CD4-positive, alpha-beta memory T cell (primary cell): ENCODE results near the gene G3BP2. TPM values are rescaled to one million over a fixed set of nuclear protein-coding genes. Genes with fewer than 3 reads are reported as not detected.
"Not testable (repeated sequence)": the region's sequence is repeated elsewhere in the genome, so short reads cannot be mapped to it uniquely, and the experiment has no call there.

Source experiments
- CTCF ChIA-PET: fragments of 350-600 bp; sonication (Branson Sonifier 250); formaldehyde crosslinking; loops from one replicate; lab custom pipeline; 2021; ENCODE audit warnings: inconsistent platforms; ENCODE audit not compliant: partially characterized antibody; lab: Charles Lee
- POLR2A ChIA-PET: fragments of 350-600 bp; sonication (Branson Sonifier 250); formaldehyde crosslinking; loops from one replicate; lab custom pipeline; 2021; ENCODE audit not compliant: partially characterized antibody; lab: Charles Lee
- DNase-seq, 5 donors: peaks; one replicate each; pipeline versions ENCODE4 v3.0.0 to v3.0.0-alpha.2; 2020 to 2022; ENCODE audit warnings: mixed read lengths in 1 of 5
- H3K27ac ChIP-seq: one replicate; pipeline ENCODE4 v1.7.0; 2013; ENCODE audit warnings: low read depth, low read length
- H3K27me3 ChIP-seq: 2 replicates; pipeline ENCODE4 v1.7.0; 2013; ENCODE audit warnings: mild to moderate bottlenecking, low read length, moderate library complexity; ENCODE audit not compliant: insufficient read depth
- H3K36me3 ChIP-seq: 2 replicates; pipeline ENCODE4 v1.7.0; 2013; ENCODE audit warnings: mild to moderate bottlenecking, low read length, moderate library complexity; ENCODE audit not compliant: insufficient read depth
- H3K4me1 ChIP-seq: 2 replicates; pipeline ENCODE4 v1.7.0; 2013; ENCODE audit warnings: mild to moderate bottlenecking, low read length, moderate library complexity; ENCODE audit not compliant: insufficient read depth
- H3K4me3 ChIP-seq, 2 donors: one replicate each; pipeline ENCODE4 v1.7.0; 2013; ENCODE audit warnings: low read length in 2 of 2, mild to moderate bottlenecking in 1 of 2
- H3K9me3 ChIP-seq, 2 donors: one replicate each; pipeline ENCODE4 v1.7.0; 2013; ENCODE audit warnings: low read length in 2 of 2, control low read depth in 1 of 2; ENCODE audit not compliant: control insufficient read depth in 1 of 2
- H3K27ac Mint-ChIP-seq, 7 donors: one replicate each; pipeline ENCODE4 v1.8.0; 2020 to 2021; ENCODE audit warnings: mixed read lengths in 7 of 7, mild to moderate bottlenecking in 6 of 7, inconsistent platforms in 3 of 7, moderate library complexity in 3 of 7
- H3K27me3 Mint-ChIP-seq, 2 donors: one replicate each; pipeline ENCODE4 v1.8.0; 2020 to 2021; ENCODE audit warnings: mixed read lengths in 2 of 2
- H3K36me3 Mint-ChIP-seq, 2 donors: one replicate each; pipeline ENCODE4 v1.8.0; 2020 to 2021; ENCODE audit warnings: mixed read lengths in 2 of 2, inconsistent platforms in 1 of 2, mild to moderate bottlenecking in 1 of 2
- H3K4me1 Mint-ChIP-seq, 4 donors: one replicate each; pipeline ENCODE4 v1.8.0; 2020 to 2021; ENCODE audit warnings: mixed read lengths in 4 of 4, mild to moderate bottlenecking in 1 of 4
- H3K4me3 Mint-ChIP-seq, 8 donors: one replicate each; pipeline ENCODE4 v1.8.0; 2020 to 2021; ENCODE audit warnings: mixed read lengths in 8 of 8, mild to moderate bottlenecking in 7 of 8, moderate library complexity in 6 of 8, inconsistent platforms in 3 of 8
- H3K9me3 Mint-ChIP-seq, 8 donors: one replicate each; pipeline ENCODE4 v1.8.0; 2020 to 2021; ENCODE audit warnings: mixed read lengths in 8 of 8, mild to moderate bottlenecking in 5 of 8, inconsistent platforms in 3 of 8, moderate library complexity in 1 of 8
- intact Hi-C: fragments of 100-400 bp; cut with micrococcal nuclease; formaldehyde crosslinking; loops from one replicate; pipeline ENCODE4 v1.15.1; 2023
- polyA plus RNA-seq, 2 donors: library from polyadenylated mRNA; unstranded; fragments of 300-500 nt; fragmentation: Illumina TruSeq; gene quantifications; one replicate each; pipeline ENCODE4 v1.2.3, GENCODE V29; 2021
- total RNA-seq, 2 experiments: library from RNA; stranded (reverse); gene quantifications; one replicate each; pipeline ENCODE4 v1.2.3, GENCODE V29; 2021

The G3BP2 gene
- total and polyA plus RNA-seq, 4 experiments from 2014 or later = 118 to 165 (median 138) TPM

GRCh38 chr4:75666299-75666698 is 6.9 kb downstream of the G3BP2 start:
- ChIA-PET CTCF (interaction anchor here (3.3 kb wide), 1 partner anchor 12 kb away, joined by 7 read pairs; no protein-coding TSS in a partner anchor), POLR2A (interaction anchor here (0.6 kb wide), 1 partner anchor 42 kb away, joined by 3 read pairs; no protein-coding TSS in a partner anchor)
- peaks cover 52 to 84% (median 68%) of the 10 kb centered on the region in 4 donors for H3K4me1 Mint-ChIP-seq

DNA sequence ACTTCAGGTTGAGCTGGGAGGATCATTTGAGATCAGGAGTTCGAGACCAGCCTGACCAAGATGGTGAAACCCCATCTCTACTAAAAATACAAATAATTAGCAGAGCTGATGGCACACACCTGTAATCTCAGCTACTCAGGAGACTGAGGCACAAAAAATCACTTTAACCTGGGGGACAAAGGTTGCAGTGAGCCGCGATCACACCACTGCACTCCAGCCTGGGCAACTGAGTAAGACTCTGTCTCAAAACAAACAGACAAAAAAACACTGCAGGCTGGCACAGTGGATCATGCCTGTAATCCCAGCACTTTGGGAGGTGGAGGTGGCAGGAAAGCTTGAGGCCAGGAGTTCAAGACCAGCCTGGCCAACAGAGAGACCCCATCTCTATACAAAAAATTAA is 8.6 kb downstream of the G3BP2 start:
- intact Hi-C loops, H3K4me3 ChIP-seq, H3K9me3 ChIP-seq, H3K9me3 Mint-ChIP-seq, H3K27me3 Mint-ChIP-seq, DNase-seq, H3K27me3 ChIP-seq, H3K36me3 ChIP-seq, H3K27ac ChIP-seq, H3K4me3 Mint-ChIP-seq: not testable (repeated sequence)
- Mint-ChIP-seq H3K4me1 (peaks cover 53 to 78% (median 66%) of the 10 kb centered on the region in 4 donors), H3K36me3 (peaks cover 12 to 43% of the 10 kb centered on the region in 2 donors), H3K27ac (peak overlapping the region in 5 of 7 donors; percentile 1 to 57 (median 23))
- POLR2A ChIA-PET = interaction anchor here (0.7 kb wide), 1 partner anchor 59 kb away, joined by 3 read pairs; the partner anchor contains the start of gene USO1
- CTCF ChIA-PET = interaction anchor here (1.3 to 1.5 kb wide), 2 partner anchors 59 to 60 kb away, joined by 4 read pairs; partner anchors contain the start of gene USO1
- peaks cover 77% of the 10 kb centered on the region for H3K4me1 ChIP-seq

More at GRCh38 chr4:75666299-75666698, 6.9 kb downstream of the G3BP2 start:
- peak overlapping the region; percentile 42 to 79 (median 64) for H3K4me3 Mint-ChIP-seq
- peak overlapping the region in 5 of 7 donors; percentile 1 to 54 (median 37) for H3K27ac Mint-ChIP-seq
- no peaks in the 10 kb centered on the region for H3K9me3 Mint-ChIP-seq
- Histone ChIP-seq H3K4me3 (no peak overlapping the region), H3K36me3 (no peaks in the 10 kb centered on the region), H3K27me3 (no peaks in the 10 kb centered on the region), H3K9me3 (no peaks in the 10 kb centered on the region), H3K27ac (peak overlapping the region; percentile 12), H3K4me1 (peaks cover 84% of the 10 kb centered on the region)
- intact Hi-C loops = no loop called here
- H3K27me3 Mint-ChIP-seq = no peaks in the 10 kb centered on the region
- DNase-seq = no peak
- peaks cover 6 to 31% of the 10 kb centered on the region in 2 donors for H3K36me3 Mint-ChIP-seq

GRCh38 chr4:75662626-75663025 is 10.6 kb downstream of the G3BP2 start:
- Mint-ChIP-seq H3K9me3 (no peaks in the 10 kb centered on the region), H3K27me3 (no peaks in the 10 kb centered on the region), H3K4me1 (peaks cover 41 to 70% (median 54%) of the 10 kb centered on the region in 4 donors), H3K36me3 (peaks cover 24 to 60% of the 10 kb centered on the region in 2 donors), H3K4me3 (peak overlapping the region in 1 of 8 donors; percentile 5), H3K27ac (peak overlapping the region in 2 of 7 donors; percentile 16 to 29)
- H3K4me3 ChIP-seq = no peak overlapping the region
- intact Hi-C loops = no loop called here
- no peak overlapping the region for H3K27ac ChIP-seq
- ChIA-PET CTCF (no interaction called here), POLR2A (no interaction called here)
- no peaks in the 10 kb centered on the region for H3K27me3 ChIP-seq
- peaks cover 21% of the 10 kb centered on the region for H3K36me3 ChIP-seq
- no peak for DNase-seq
- no peaks in the 10 kb centered on the region for H3K9me3 ChIP-seq
- peaks cover 62% of the 10 kb centered on the region for H3K4me1 ChIP-seq

DNA sequence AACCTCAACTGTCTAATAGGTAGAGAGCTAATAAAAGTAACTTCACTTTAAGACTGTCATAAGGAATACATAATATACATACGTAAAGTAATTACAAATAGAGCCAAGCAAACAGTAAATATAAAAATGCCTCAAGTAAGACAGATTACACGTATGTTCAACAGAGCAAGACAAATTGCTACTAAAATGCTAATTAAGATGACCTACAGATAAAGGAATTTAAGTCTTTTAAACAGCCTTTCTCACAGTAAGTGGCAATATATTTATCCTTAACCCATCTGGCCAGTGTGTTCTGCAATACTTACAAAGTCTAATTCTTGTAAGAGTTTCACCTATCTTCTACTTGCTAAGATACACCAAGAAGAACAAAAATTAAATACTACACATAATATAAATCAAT is 12.7 kb downstream of the G3BP2 start:
- ChIA-PET CTCF (interaction anchor here (0.7 to 5.3 kb wide), 3 partner anchors 8 to 187 kb away, joined by 3 to 21 read pairs (median 3); partner anchors contain the start of gene USO1), POLR2A (interaction anchor here (4.2 to 5.3 kb wide), 2 partner anchors 11 to 64 kb away, joined by 19 to 38 read pairs; partner anchors contain the start of genes G3BP2 and USO1)
- H3K27ac ChIP-seq = no peak overlapping the region
- peak overlapping the region in 3 of 7 donors; percentile 8 to 73 (median 24) for H3K27ac Mint-ChIP-seq
- H3K9me3 Mint-ChIP-seq = no peaks in the 10 kb centered on the region
- H3K36me3 ChIP-seq = peaks cover 27% of the 10 kb centered on the region
- peaks cover 36 to 67% (median 53%) of the 10 kb centered on the region in 4 donors for H3K4me1 Mint-ChIP-seq
- no peaks in the 10 kb centered on the region for H3K27me3 Mint-ChIP-seq
- intact Hi-C loops = no loop called here
- no peak overlapping the region for H3K4me3 Mint-ChIP-seq
- no peaks in the 10 kb centered on the region for H3K27me3 ChIP-seq
- no peak for DNase-seq
- H3K4me1 ChIP-seq = peaks cover 62% of the 10 kb centered on the region
- peaks cover 35 to 70% of the 10 kb centered on the region in 2 donors for H3K36me3 Mint-ChIP-seq
- no peaks in the 10 kb centered on the region for H3K9me3 ChIP-seq
- no peak overlapping the region for H3K4me3 ChIP-seq

GRCh38 chr4:75659512-75660031 is 13.6 kb downstream of the G3BP2 start:
- H3K36me3 ChIP-seq = peaks cover 36% of the 10 kb centered on the region
- no peaks in the 10 kb centered on the region for H3K27me3 Mint-ChIP-seq

DNA sequence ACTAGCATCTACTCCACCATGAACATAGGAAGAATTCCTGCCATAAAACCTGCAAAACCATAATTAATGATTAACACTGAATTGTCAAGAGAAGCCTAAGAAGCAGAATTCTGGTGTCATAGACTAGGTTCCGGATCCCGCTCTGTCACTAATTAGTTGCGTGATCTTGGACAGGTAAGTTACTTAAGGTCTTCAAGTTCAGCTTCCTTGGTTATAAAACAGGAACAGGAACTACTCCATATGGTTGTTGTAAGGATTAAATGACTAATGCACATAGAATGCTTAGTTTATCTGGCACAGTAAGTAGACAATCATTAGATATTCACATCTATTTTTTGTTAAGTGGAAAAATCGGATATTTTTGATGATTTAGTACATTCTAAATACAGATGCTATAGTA is 14.3 kb downstream of the G3BP2 start:
- Histone ChIP-seq H3K4me3 (no peak overlapping the region), H3K36me3 (peaks cover 42% of the 10 kb centered on the region), H3K27ac (no peak overlapping the region), H3K4me1 (peaks cover 63% of the 10 kb centered on the region), H3K9me3 (no peaks in the 10 kb centered on the region), H3K27me3 (no peaks in the 10 kb centered on the region)
- Mint-ChIP-seq H3K27ac (peak overlapping the region in 1 of 7 donors; percentile 78), H3K27me3 (no peaks in the 10 kb centered on the region), H3K9me3 (no peaks in the 10 kb centered on the region), H3K4me1 (peaks cover 42 to 74% (median 55%) of the 10 kb centered on the region in 4 donors), H3K4me3 (no peak overlapping the region), H3K36me3 (peaks cover 47 to 78% of the 10 kb centered on the region in 2 donors)
- DNase-seq = no peak
- POLR2A ChIA-PET = interaction anchor here (4.2 to 5.3 kb wide), 2 partner anchors 13 to 65 kb away, joined by 19 to 38 read pairs; partner anchors contain the start of genes G3BP2 and USO1
- CTCF ChIA-PET = interaction anchor here (1.4 to 5.3 kb wide), 2 partner anchors 11 to 65 kb away, joined by 3 to 21 read pairs; partner anchors contain the start of gene USO1
- intact Hi-C loops = no loop called here

More at GRCh38 chr4:75659512-75660031, 13.6 kb downstream of the G3BP2 start:
- ChIA-PET POLR2A (interaction anchor here (4.2 to 5.3 kb wide), 2 partner anchors 12 to 65 kb away, joined by 19 to 38 read pairs; partner anchors contain the start of genes G3BP2 and USO1), CTCF (interaction anchor here (0.7 to 5.3 kb wide), 3 partner anchors 9 to 188 kb away, joined by 3 to 21 read pairs (median 3); partner anchors contain the start of gene USO1)
- DNase-seq = no peak
- Mint-ChIP-seq H3K9me3 (no peaks in the 10 kb centered on the region), H3K27ac (peak overlapping the region in 1 of 7 donors; percentile 9), H3K4me3 (no peak overlapping the region), H3K36me3 (peaks cover 41 to 72% of the 10 kb centered on the region in 2 donors), H3K4me1 (peaks cover 37 to 67% (median 54%) of the 10 kb centered on the region in 4 donors)
- intact Hi-C loops = no loop called here
- no peaks in the 10 kb centered on the region for H3K9me3 ChIP-seq
- H3K4me1 ChIP-seq = peaks cover 62% of the 10 kb centered on the region
- no peaks in the 10 kb centered on the region for H3K27me3 ChIP-seq
- H3K27ac ChIP-seq = no peak overlapping the region
- no peak overlapping the region for H3K4me3 ChIP-seq
